Uterus (tissue), 2 donors: ENCODE measurements around the gene RPLP1.

Experiments used
- CTCF ChIP-seq, 4 experiments: fragments of 200-600 bp in 2 of 4; fragments of 450-650 bp in 2 of 4; sonication (generic) in 2 of 4; IDR thresholded peaks; one replicate each; pipeline ENCODE4 v1.5.1; 2016 to 2019; ENCODE audit warnings: antibody characterized with exemption in 4 of 4, mild to moderate bottlenecking in 2 of 4, moderate library complexity in 1 of 4
- POLR2A ChIP-seq, 2 donors: fragments of 450-650 bp; IDR thresholded peaks; one replicate each; pipeline ENCODE4 v1.6.1; 2016; ENCODE audit warnings: antibody characterized with exemption in 2 of 2, mild to moderate bottlenecking in 1 of 2, moderate library complexity in 1 of 2

- TF ChIP-seq POLR2A (IDR thresholded peaks at IDR 0.05), result no peak
- no peak for TF ChIP-seq CTCF (IDR thresholded peaks at IDR 0.05)
Measured at GRCh38 chr15:69469467-69470201, 17.0 kb downstream of the RPLP1 start.
